Measurements from ENCODE around the gene IDH1.
"Not testable (repeated sequence)": the region's sequence is repeated elsewhere in the genome, so short reads cannot be mapped to it uniquely, and the experiment has no call there.

GRCh38 chr2:208267526-208267925 lies 12.7 kb upstream of the IDH1 start:
- not testable (repeated sequence) for TF ChIP-seq CTCF, POLR2A, POLR2AphosphoS5 (IDR thresholded peaks at IDR 0.05)
